GM12878 (cell line): ENCODE data around the gene TSSC4.

Experiments
- CHD4 ChIP-seq: fragments of 200-600 bp; sonication (generic); IDR thresholded peaks from 2 replicates; pipeline ENCODE4 v1.6.1; 2016; ENCODE audit warnings: mild to moderate bottlenecking
- EGR1 ChIP-seq, 2 experiments: IDR thresholded peaks; 1 replicate in 1 of 2; 2 replicates in 1 of 2; pipeline ENCODE4 v1.6.1; 2011 to 2012; ENCODE audit warnings: low read depth in 2 of 2, low read length in 2 of 2, borderline replicate concordance in 1 of 2, mild to moderate bottlenecking in 1 of 2, moderate library complexity in 1 of 2
- EZH2 ChIP-seq: IDR thresholded peaks from 2 replicates; pipeline ENCODE4 v1.6.1; 2012; ENCODE audit warnings: low read depth, mild to moderate bottlenecking, control low read depth, inconsistent platforms, low read length, borderline replicate concordance; ENCODE audit not compliant: control insufficient read depth
- RAD21 ChIP-seq: IDR thresholded peaks from 2 replicates; pipeline ENCODE4 v1.6.1; 2011; ENCODE audit warnings: mild to moderate bottlenecking, low read depth, low read length, moderate library complexity; ENCODE audit not compliant: insufficient read depth
- SIN3A ChIP-seq: IDR thresholded peaks from 2 replicates; pipeline ENCODE4 v1.6.1; 2012; ENCODE audit warnings: low read depth, low read length, improper control_type of control experiment

DNA sequence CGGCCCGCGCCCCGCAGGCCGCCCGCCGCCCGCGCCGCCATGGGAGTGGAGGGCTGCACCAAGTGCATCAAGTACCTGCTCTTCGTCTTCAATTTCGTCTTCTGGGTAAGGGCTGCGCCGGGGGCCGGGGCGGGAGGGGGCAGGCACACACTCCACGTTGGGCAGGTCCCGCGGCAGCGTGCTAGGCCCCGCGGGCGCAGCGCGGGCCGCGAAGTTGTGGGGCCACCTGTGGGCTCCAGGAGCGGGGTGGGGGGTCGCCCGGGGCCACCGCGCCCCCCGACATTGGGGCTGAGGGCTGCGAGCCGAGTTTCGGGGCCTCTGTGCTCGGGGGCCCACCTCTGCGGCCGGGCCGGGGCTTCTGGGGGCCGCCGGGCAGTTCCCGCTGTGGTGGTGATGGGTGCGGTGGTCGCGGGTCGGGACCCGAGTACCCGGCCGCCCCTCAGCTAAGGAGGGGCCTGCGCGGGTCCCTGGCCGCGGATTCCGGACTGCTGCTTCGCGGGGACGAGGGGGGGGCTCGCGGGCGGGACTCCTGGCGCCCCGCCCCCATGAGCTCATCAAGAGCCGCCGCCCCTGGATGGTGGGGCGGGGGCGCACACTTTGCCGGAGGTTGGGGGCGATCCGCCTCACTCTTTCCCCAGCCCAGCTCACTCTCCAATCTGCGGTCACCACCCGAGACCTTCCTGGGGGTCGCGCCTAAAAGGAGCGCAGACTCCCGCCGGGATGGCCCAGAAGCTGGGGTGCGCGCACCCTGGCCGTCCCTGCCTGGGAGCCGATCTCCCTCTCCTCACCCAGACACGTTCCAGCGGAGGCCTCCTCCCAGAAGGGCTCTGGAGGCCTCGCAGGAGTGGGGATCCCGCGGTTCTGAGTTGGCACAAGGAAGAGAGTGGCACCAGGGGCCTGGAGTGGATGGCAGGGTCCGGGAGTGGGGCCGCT is 22.8 kb upstream of the TSSC4 start:
- TF ChIP-seq CHD4, result no peak
- TF ChIP-seq SIN3A, result no peak
- TF ChIP-seq EZH2, result no peak
- TF ChIP-seq EGR1 (IDR thresholded peaks at IDR 0.05; ENCODE audit: borderline replicate concordance in 1 of 2, low read depth in 2 of 2, low read length in 2 of 2), result 0 out of 3 replicates have a peak, but pooled peaks of 1 of the 2 experiments have one; percentile 11
- TF ChIP-seq RAD21, result no peak
